HepG2 (cell line): ENCODE results near the gene DNAJC5. TPM values are rescaled to one million over a fixed set of nuclear protein-coding genes. Genes with fewer than 3 reads are reported as not detected.
A peak's percentile ranks its signal among the peaks of the same experiment; 100 is the strongest.

Experiments used
- ATM ChIP-seq: fragments of 450-650 bp; IDR thresholded peaks from 2 replicates; pipeline ENCODE4 v1.7.1; 2017; ENCODE audit warnings: mild to moderate bottlenecking, borderline replicate concordance
- CC2D1A ChIP-seq: sonication (generic); formaldehyde crosslinking; IDR thresholded peaks from 2 replicates; pipeline ENCODE4 v1.8.1; 2023; ENCODE audit warnings: mild to moderate bottlenecking, missing genetic modification reagents
- CSRNP2 ChIP-seq: sonication (generic); formaldehyde crosslinking; conservative IDR thresholded peaks from 2 replicates; pipeline ENCODE4 v1.8.0; 2022; ENCODE audit warnings: low read depth, missing genetic modification reagents
- IKZF1 ChIP-seq: fragments of 450-650 bp; IDR thresholded peaks from 2 replicates; pipeline ENCODE4 v1.7.1; 2016
- IKZF4 ChIP-seq: sonication (generic); formaldehyde crosslinking; IDR thresholded peaks from 2 replicates; pipeline ENCODE4 v1.5.1; 2020; ENCODE audit warnings: borderline replicate concordance, mild to moderate bottlenecking, low read depth, missing genetic modification reagents; ENCODE audit errors: not compliant biosample characterization
- KLF9 ChIP-seq: IDR thresholded peaks from 2 replicates; pipeline ENCODE4 v1.6.1; 2016; ENCODE audit warnings: low read depth
- MLXIP ChIP-seq: sonication (generic); formaldehyde crosslinking; IDR thresholded peaks from 2 replicates; pipeline ENCODE4 v1.9.0; 2021; ENCODE audit warnings: missing genetic modification reagents, borderline replicate concordance
- NFKB2 ChIP-seq: sonication (generic); formaldehyde crosslinking; IDR thresholded peaks from 2 replicates; pipeline ENCODE4 v1.4.0; 2020; ENCODE audit warnings: missing genetic modification reagents, borderline replicate concordance
- NR2F6 ChIP-seq, 2 experiments: IDR thresholded peaks; 2 replicates each; pipeline ENCODE4 v1.6.1; 2016; ENCODE audit warnings: antibody characterized with exemption in 1 of 2, mild to moderate bottlenecking in 1 of 2
- RBAK ChIP-seq: sonication (generic); formaldehyde crosslinking; IDR thresholded peaks from 2 replicates; pipeline ENCODE4 v1.5.1; 2020; ENCODE audit warnings: mild to moderate bottlenecking, missing genetic modification reagents
- RFXANK ChIP-seq: IDR thresholded peaks from 2 replicates; pipeline ENCODE4 v1.6.1; 2016
- SALL2 ChIP-seq: sonication (generic); formaldehyde crosslinking; IDR thresholded peaks from 2 replicates; pipeline ENCODE4 v1.8.1; 2023; ENCODE audit warnings: mild to moderate bottlenecking, missing genetic modification reagents, inconsistent platforms
- SIX4 ChIP-seq: sonication (generic); formaldehyde crosslinking; IDR thresholded peaks from 2 replicates; pipeline ENCODE4 v1.4.0; 2020; ENCODE audit warnings: missing genetic modification reagents
- SPEN ChIP-seq: sonication (generic); formaldehyde crosslinking; IDR thresholded peaks from 2 replicates; pipeline ENCODE4 v1.5.1; 2020; ENCODE audit warnings: low read depth, mild to moderate bottlenecking, missing genetic modification reagents
- TFAP4 ChIP-seq: sonication (generic); IDR thresholded peaks from 2 replicates; pipeline ENCODE4 v1.6.1; 2016; ENCODE audit warnings: low read depth, borderline replicate concordance
- TFDP2 ChIP-seq: sonication (generic); formaldehyde crosslinking; IDR thresholded peaks from 2 replicates; pipeline ENCODE4 v1.4.0; 2020; ENCODE audit warnings: missing genetic modification reagents
- ZBTB21 ChIP-seq: sonication (generic); formaldehyde crosslinking; IDR thresholded peaks from 2 replicates; pipeline ENCODE4 v1.4.0; 2020; ENCODE audit warnings: missing genetic modification reagents
- ZNF136 ChIP-seq: sonication (generic); formaldehyde crosslinking; IDR thresholded peaks from 2 replicates; pipeline ENCODE4 v1.8.1; 2022; ENCODE audit warnings: low read depth, mild to moderate bottlenecking, moderate library complexity, missing genetic modification reagents
- ZNF180 ChIP-seq: sonication (generic); formaldehyde crosslinking; IDR thresholded peaks from 2 replicates; pipeline ENCODE4 v1.4.0; 2020; ENCODE audit warnings: low read depth, missing genetic modification reagents, borderline replicate concordance
- ZNF614 ChIP-seq: IDR thresholded peaks from 2 replicates; pipeline ENCODE4 v1.6.1; 2018; ENCODE audit warnings: missing biosample characterization, missing genetic modification reagents, inconsistent platforms, borderline replicate concordance
- ZNF652 ChIP-seq: IDR thresholded peaks from 2 replicates; pipeline ENCODE4 v1.6.1; 2016; ENCODE audit warnings: low read depth, borderline replicate concordance
- ZNF777 ChIP-seq: sonication (generic); formaldehyde crosslinking; IDR thresholded peaks from 2 replicates; pipeline ENCODE4 v1.4.0; 2020; ENCODE audit warnings: missing genetic modification reagents
- ZNF781 ChIP-seq: sonication (generic); formaldehyde crosslinking; IDR thresholded peaks from 2 replicates; pipeline ENCODE4 v1.5.1; 2020; ENCODE audit warnings: borderline replicate concordance, mild to moderate bottlenecking, missing genetic modification reagents; ENCODE audit errors: not compliant biosample characterization
- ZSCAN30 ChIP-seq: sonication (generic); formaldehyde crosslinking; IDR thresholded peaks from 2 replicates; pipeline ENCODE4 v1.5.0; 2020; ENCODE audit warnings: mild to moderate bottlenecking, missing genetic modification reagents
- ZSCAN9 ChIP-seq: IDR thresholded peaks from 2 replicates; pipeline ENCODE4 v1.6.1; 2016; ENCODE audit warnings: borderline replicate concordance
- polyA plus RNA-seq, 8 experiments: library from polyadenylated mRNA; depleted of rRNA in 3 of 8; stranded (reverse) in 7 of 8; unstranded in 1 of 8; fragments of >200 nt; fragmentation: Illumina TruSeq in 4 of 8; extraction: Trizol in 4 of 8; gene quantifications; 2 replicates each; pipeline versions ENCODE4 v1.2.1 to v1.2.3, GENCODE V29; 2011 to 2016; ENCODE audit warnings: low read depth in 4 of 8, missing spikeins in 1 of 8, mixed read lengths in 1 of 8; ENCODE audit not compliant: insufficient read depth in 1 of 8
- total RNA-seq, 5 experiments: library from RNA; depleted of rRNA; stranded (reverse); fragments of >200 nt; fragmentation: Illumina TruSeq; extraction: Trizol; gene quantifications; 2 replicates each; pipeline ENCODE4 v1.2.3, GENCODE V29; 2016; ENCODE audit warnings: low read depth in 1 of 5

DNAJC5 gene
- total and polyA plus RNA-seq, 2 of the 13 experiments (the other 11 are each of a cell fraction or from before 2014, with no cell fraction given) = 42.8 to 64.5 TPM

GRCh38 chr20:63864978-63865640 is 29.8 kb upstream of the DNAJC5 start, which contains the start of gene TPD52L2 (continued):
- TF ChIP-seq SIX4 (peak; percentile 50; the same call in 1 of the 2 replicates), IKZF4 (CRISPR knock-in tag) (peak; percentile 98), ZNF180 (CRISPR knock-in tag) (peak; percentile 94), SALL2 (peak; percentile 98), RBAK (peak; percentile 77; the same call in 1 of the 2 replicates), KLF9 (CRISPR knock-in tag) (peak; percentile 75), ZNF652 (no peak), MLXIP (peak; percentile 85; the same call in 1 of the 2 replicates), TFDP2 (CRISPR knock-in tag) (peak; percentile 97), ZNF781 (CRISPR knock-in tag) (peak; percentile 84), IKZF1 (no peak), SPEN (peak; percentile 98), RFXANK (CRISPR knock-in tag) (peak; percentile 68; the same call in 1 of the 2 replicates), ZNF136 (no peak), CSRNP2 (no peak), TFAP4 (peak; percentile 49; the same call in 1 of the 2 replicates), ZSCAN30 (peak; percentile 98), ZNF614 (peak; percentile 80; the same call in 1 of the 2 replicates), ZBTB21 (peak; percentile 95), ZSCAN9 (CRISPR knock-in tag) (peak; percentile 93), NFKB2 (CRISPR knock-in tag) (peak; percentile 86), NR2F6 (IDR thresholded peaks at IDR 0.05) (no peak; the same call in 1 of the 2 replicates), NR2F6 (CRISPR knock-in tag; IDR thresholded peaks at IDR 0.05) (peak; percentile 35; the same call in 1 of the 2 replicates), CC2D1A (peak; percentile 95; the same call in 1 of the 2 replicates), ZNF777 (CRISPR knock-in tag) (peak; percentile 82), ATM (no peak)
